Measurements from ENCODE around the gene CACNA1D.

DNA sequence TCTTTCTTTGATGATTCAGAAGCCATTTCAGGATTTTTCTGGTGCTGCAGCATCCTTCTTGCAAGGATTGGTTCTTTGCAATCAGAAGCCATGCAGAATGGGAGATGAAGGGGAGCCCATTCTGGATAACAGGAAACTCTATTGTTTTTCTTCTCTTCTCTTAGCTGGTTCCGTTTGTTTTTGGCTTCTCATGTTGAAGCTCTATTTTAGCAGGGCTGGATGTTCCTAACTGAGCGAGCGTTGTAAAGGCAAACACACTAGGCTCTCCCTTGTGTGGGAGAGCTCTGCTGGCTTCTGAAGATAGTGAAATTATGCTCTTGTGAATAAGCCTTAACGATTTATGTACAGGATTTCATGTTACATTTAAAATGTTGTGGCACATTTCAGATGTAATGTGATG is 8.3 kb downstream of the CACNA1D start:
- TF ChIP-seq FOXJ3 (CRISPR knock-in tag; IDR thresholded peaks at IDR 0.05) = no peak
- no peak for TF ChIP-seq NFE2L1 (tag; IDR thresholded peaks at IDR 0.05; ENCODE audit: borderline replicate concordance, low read depth)
- TF ChIP-seq, protein P1, sequence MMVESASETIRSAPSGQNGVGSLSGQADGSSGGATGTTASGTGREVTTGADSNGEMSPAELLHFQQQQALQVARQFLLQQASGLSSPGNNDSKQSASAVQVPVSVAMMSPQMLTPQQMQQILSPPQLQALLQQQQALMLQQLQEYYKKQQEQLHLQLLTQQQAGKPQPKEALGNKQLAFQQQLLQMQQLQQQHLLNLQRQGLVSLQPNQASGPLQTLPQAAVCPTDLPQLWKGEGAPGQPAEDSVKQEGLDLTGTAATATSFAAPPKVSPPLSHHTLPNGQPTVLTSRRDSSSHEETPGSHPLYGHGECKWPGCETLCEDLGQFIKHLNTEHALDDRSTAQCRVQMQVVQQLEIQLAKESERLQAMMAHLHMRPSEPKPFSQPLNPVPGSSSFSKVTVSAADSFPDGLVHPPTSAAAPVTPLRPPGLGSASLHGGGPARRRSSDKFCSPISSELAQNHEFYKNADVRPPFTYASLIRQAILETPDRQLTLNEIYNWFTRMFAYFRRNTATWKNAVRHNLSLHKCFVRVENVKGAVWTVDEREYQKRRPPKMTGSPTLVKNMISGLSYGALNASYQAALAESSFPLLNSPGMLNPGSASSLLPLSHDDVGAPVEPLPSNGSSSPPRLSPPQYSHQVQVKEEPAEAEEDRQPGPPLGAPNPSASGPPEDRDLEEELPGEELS (CRISPR knock-in tag; IDR thresholded peaks at IDR 0.05; ENCODE audit: borderline replicate concordance) = no peak

All from K562 (cell line).